Left kidney (tissue), 2 donors: ENCODE measurements around the gene MYH10. TPM values are rescaled to one million over a fixed set of nuclear protein-coding genes. Genes with fewer than 3 reads are reported as not detected.

Experiments used
- DNase-seq: peaks from one replicate; pipeline ENCODE4 v3.0.0-alpha.2; 2013
- polyA plus RNA-seq: library from polyadenylated mRNA; unstranded; fragments of 120-200 nt; gene quantifications from one replicate; pipeline ENCODE4 v1.2.1, GENCODE V29; 2013; ENCODE audit not compliant: insufficient read length

MYH10 gene
- polyA plus RNA-seq, 1 donor, result 282 TPM

- no peak for DNase-seq
These were observed 19.6 kb upstream of the MYH10 start for GRCh38 chr17:8650119-8650499.

- no peak for DNase-seq
These were observed 18.9 kb upstream of the MYH10 start for GRCh38 chr17:8649157-8650118.

- DNase-seq, result no peak
These were observed 17.4 kb upstream of the MYH10 start for GRCh38 chr17:8647956-8648355.

- DNase-seq, result no peak
These were observed 16.7 kb upstream of the MYH10 start for GRCh38 chr17:8647202-8647601.

GRCh38 chr17:8644507-8644902 lies 14.0 kb upstream of the MYH10 start:
- DNase-seq, result no peak

- no peak for DNase-seq
These were observed 13.5 kb upstream of the MYH10 start for GRCh38 chr17:8643855-8644506.

GRCh38 chr17:8639709-8640108 lies 9.2 kb upstream of the MYH10 start:
- no peak for DNase-seq

- peak; percentile 46 for DNase-seq
These were observed 1.5 kb upstream of the MYH10 start for GRCh38 chr17:8632061-8632460.

- DNase-seq, result no peak
These were observed 991 bp upstream of the MYH10 start for GRCh38 chr17:8631554-8631877.

GRCh38 chr17:8630802-8631553 lies 453 bp upstream of the MYH10 start:
- DNase-seq, result peak; percentile 100

GRCh38 chr17:8629371-8630226 lies 926 bp downstream of the MYH10 start:
- peak; percentile 42 for DNase-seq

GRCh38 chr17:8628609-8629169 lies 1.8 kb downstream of the MYH10 start:
- DNase-seq, result peak; percentile 32

- no peak for DNase-seq
These were observed 2.4 kb downstream of the MYH10 start for GRCh38 chr17:8628172-8628571.

- DNase-seq, result no peak
These were observed 6.9 kb downstream of the MYH10 start for GRCh38 chr17:8623591-8623990.

GRCh38 chr17:8622191-8622590 lies 8.3 kb downstream of the MYH10 start:
- DNase-seq, result no peak

- DNase-seq, result no peak
These were observed 8.9 kb downstream of the MYH10 start for GRCh38 chr17:8621585-8621984.

- DNase-seq, result no peak
These were observed 11.2 kb downstream of the MYH10 start for GRCh38 chr17:8619294-8619693.

- no peak for DNase-seq
These were observed 11.7 kb downstream of the MYH10 start for GRCh38 chr17:8618825-8619224.

GRCh38 chr17:8614988-8615387 lies 15.5 kb downstream of the MYH10 start:
- no peak for DNase-seq

GRCh38 chr17:8611619-8612298 lies 18.8 kb downstream of the MYH10 start:
- DNase-seq, result no peak

- DNase-seq, result no peak
These were observed 19.4 kb downstream of the MYH10 start for GRCh38 chr17:8611137-8611536.
